ENCODE measurements around the gene LMBRD1. TPM values are rescaled to one million over a fixed set of nuclear protein-coding genes. Genes with fewer than 3 reads are reported as not detected.

The LMBRD1 gene
- total and polyA plus RNA-seq, 2 of the 13 experiments (the other 11 are each of a cell fraction or from before 2014, with no cell fraction given), result 18.9 to 21.5 TPM

GRCh38 chr6:69796642-69797390, at the start of gene LMBRD1 (continued):
- TF ChIP-seq ZNF414 (CRISPR knock-in tag; IDR thresholded peaks at IDR 0.05) (no peak), ZGPAT (CRISPR knock-in tag; IDR thresholded peaks at IDR 0.05) (peak; percentile 58; the same call in 1 of the 2 replicates), SETDB1 (CRISPR knock-in tag; IDR thresholded peaks at IDR 0.05; ENCODE audit: borderline replicate concordance) (no peak), ARNT2 (CRISPR knock-in tag; IDR thresholded peaks at IDR 0.05; ENCODE audit: low read depth) (0 out of 2 replicates have a peak, but pooled peaks have one; percentile 24), ARID5B (CRISPR knock-in tag; IDR thresholded peaks at IDR 0.05) (peak; percentile 69), ZNF383 (CRISPR knock-in tag; IDR thresholded peaks at IDR 0.05; ENCODE audit: borderline replicate concordance) (0 out of 2 replicates have a peak, but pooled peaks have one; percentile 54), ZFP90 (CRISPR knock-in tag; IDR thresholded peaks at IDR 0.05; ENCODE audit: borderline replicate concordance) (0 out of 2 replicates have a peak, but pooled peaks have one; percentile 22), ELK4 (CRISPR knock-in tag; IDR thresholded peaks at IDR 0.05; ENCODE audit: borderline replicate concordance) (no peak), BHLHE40 (IDR thresholded peaks at IDR 0.05; ENCODE audit: low read length) (peak; percentile 24; the same call in 1 of the 2 replicates), TAF1 (CRISPR knock-in tag; IDR thresholded peaks at IDR 0.05) (peak; percentile 62; the same call in 1 of the 2 replicates), MED1 (CRISPR knock-in tag; IDR thresholded peaks at IDR 0.05) (peak; percentile 75; the same call in 1 of the 2 replicates), NFKB2 (CRISPR knock-in tag; IDR thresholded peaks at IDR 0.05; ENCODE audit: borderline replicate concordance) (peak; percentile 51; the same call in 1 of the 2 replicates), ZNF883 (CRISPR knock-in tag; IDR thresholded peaks at IDR 0.05; ENCODE audit: not compliant biosample characterization) (peak; percentile 7), PCBP2 (optimal IDR thresholded peaks at IDR 0.05; ENCODE audit: low read depth, low read length, poor library complexity, severe bottlenecking) (no peak), PHF21A (CRISPR knock-in tag; IDR thresholded peaks at IDR 0.05) (0 out of 2 replicates have a peak, but pooled peaks have one; percentile 39), ZNF556 (CRISPR knock-in tag; IDR thresholded peaks at IDR 0.05; ENCODE audit: borderline replicate concordance) (peak; percentile 45; the same call in 1 of the 2 replicates), PHF8 (CRISPR knock-in tag; IDR thresholded peaks at IDR 0.05) (peak; percentile 76), MAZ (IDR thresholded peaks at IDR 0.05; ENCODE audit: borderline replicate concordance, low read depth, low read length) (peak; percentile 98), MAZ (CRISPR knock-in tag; IDR thresholded peaks at IDR 0.05; ENCODE audit: low read depth) (peak; percentile 78), CBX5 (CRISPR knock-in tag; IDR thresholded peaks at IDR 0.05; ENCODE audit: borderline replicate concordance) (peak; percentile 69; the same call in 1 of the 2 replicates), JUNB (CRISPR knock-in tag; IDR thresholded peaks at IDR 0.05; ENCODE audit: borderline replicate concordance) (no peak), ZFY (CRISPR knock-in tag; IDR thresholded peaks at IDR 0.05) (peak; percentile 68)

Measured in HepG2 (cell line).